Mesothelial cell of epicardium (in vitro differentiated cells): ENCODE results near the gene SNX3. TPM values are rescaled to one million over a fixed set of nuclear protein-coding genes. Genes with fewer than 3 reads are reported as not detected.
A peak's percentile ranks its signal among the peaks of the same experiment; 100 is the strongest.

Experiments
- DNase-seq, 2 experiments: peaks; one replicate each; pipeline ENCODE4 v3.0.0; 2021; ENCODE audit warnings: low spot score in 2 of 2; ENCODE audit not compliant: unreplicated experiment in 2 of 2
- H3K27ac Mint-ChIP-seq: 2 replicates; pipeline ENCODE4 v1.8.0; 2021; ENCODE audit warnings: mixed read lengths
- H3K27me3 Mint-ChIP-seq: 2 replicates; pipeline ENCODE4 v1.8.0; 2021; ENCODE audit warnings: low read depth, mixed read lengths
- H3K36me3 Mint-ChIP-seq: 2 replicates; pipeline ENCODE4 v1.8.0; 2021; ENCODE audit warnings: mixed read lengths
- H3K4me1 Mint-ChIP-seq: 2 replicates; pipeline ENCODE4 v1.8.0; 2021; ENCODE audit warnings: mixed read lengths
- H3K4me3 Mint-ChIP-seq: 2 replicates; pipeline ENCODE4 v1.8.0; 2021; ENCODE audit warnings: mild to moderate bottlenecking, moderate library complexity, mixed read lengths
- H3K9me3 Mint-ChIP-seq: 2 replicates; pipeline ENCODE4 v1.8.0; 2021; ENCODE audit warnings: mixed read lengths
- total RNA-seq: library from RNA; stranded (reverse); gene quantifications from 3 replicates; pipeline ENCODE4 v1.2.1, GENCODE V29; 2021
- TF ChIP-seq, protein P1 (sequence below): fragments of 200-600 bp; sonication (generic); IDR thresholded peaks from one replicate; pipeline ENCODE4 v1.5.0; 2021; ENCODE audit warnings: antibody characterized with exemption; ENCODE audit not compliant: unreplicated experiment

SNX3 gene
- total RNA-seq, 1 donor from 2014 or later: 74.3 TPM

- Mint-ChIP-seq H3K9me3 (no peaks in the 10 kb centered on the region), H3K4me1 (peaks cover 45% of the 10 kb centered on the region), H3K27ac (no peak within 1 kb of the TSS), H3K27me3 (peaks cover 99% of the 10 kb centered on the region), H3K4me3 (peak within 1 kb of the TSS; percentile 44), H3K36me3 (no peaks in the 10 kb centered on the region)
- TF ChIP-seq, protein P1, sequence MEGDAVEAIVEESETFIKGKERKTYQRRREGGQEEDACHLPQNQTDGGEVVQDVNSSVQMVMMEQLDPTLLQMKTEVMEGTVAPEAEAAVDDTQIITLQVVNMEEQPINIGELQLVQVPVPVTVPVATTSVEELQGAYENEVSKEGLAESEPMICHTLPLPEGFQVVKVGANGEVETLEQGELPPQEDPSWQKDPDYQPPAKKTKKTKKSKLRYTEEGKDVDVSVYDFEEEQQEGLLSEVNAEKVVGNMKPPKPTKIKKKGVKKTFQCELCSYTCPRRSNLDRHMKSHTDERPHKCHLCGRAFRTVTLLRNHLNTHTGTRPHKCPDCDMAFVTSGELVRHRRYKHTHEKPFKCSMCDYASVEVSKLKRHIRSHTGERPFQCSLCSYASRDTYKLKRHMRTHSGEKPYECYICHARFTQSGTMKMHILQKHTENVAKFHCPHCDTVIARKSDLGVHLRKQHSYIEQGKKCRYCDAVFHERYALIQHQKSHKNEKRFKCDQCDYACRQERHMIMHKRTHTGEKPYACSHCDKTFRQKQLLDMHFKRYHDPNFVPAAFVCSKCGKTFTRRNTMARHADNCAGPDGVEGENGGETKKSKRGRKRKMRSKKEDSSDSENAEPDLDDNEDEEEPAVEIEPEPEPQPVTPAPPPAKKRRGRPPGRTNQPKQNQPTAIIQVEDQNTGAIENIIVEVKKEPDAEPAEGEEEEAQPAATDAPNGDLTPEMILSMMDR: no peak
- DNase-seq: peak in 1 of 2 experiments; percentile 40
Measured at GRCh38 chr6:108165714-108166663, 94.9 kb downstream of the SNX3 start, which contains the start of gene NR2E1. Gene NR2E1, plus strand, starts transcription at chr6:108166022. Its CDS starts 744 bp downstream, at chr6:108166766.

GRCh38 chr6:108164815-108165706, 95.8 kb downstream of the SNX3 start:
- Mint-ChIP-seq H3K36me3 (no peaks in the 10 kb centered on the region), H3K4me3 (peak overlapping the region; percentile 44), H3K27me3 (peaks cover 99% of the 10 kb centered on the region), H3K4me1 (peaks cover 43% of the 10 kb centered on the region), H3K27ac (no peak overlapping the region), H3K9me3 (no peaks in the 10 kb centered on the region)
- DNase-seq: no peak
- TF ChIP-seq, protein P1: no peak

DNA sequence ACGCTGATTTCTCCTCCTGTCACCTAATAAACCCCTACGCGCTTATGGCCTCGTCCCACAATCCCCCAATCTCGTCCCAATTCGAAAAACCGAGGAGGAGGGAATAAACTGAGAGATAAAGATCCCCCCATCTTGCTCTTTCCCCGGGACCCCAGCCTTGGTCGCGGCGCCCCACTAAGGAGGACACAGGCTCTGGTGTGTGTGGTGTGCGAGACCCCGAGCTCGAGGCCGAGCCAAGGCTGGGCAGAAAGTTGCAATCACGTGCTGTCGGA, 96.4 kb downstream of the SNX3 start:
- Mint-ChIP-seq H3K4me1 (peaks cover 43% of the 10 kb centered on the region), H3K36me3 (no peaks in the 10 kb centered on the region), H3K27ac (no peak overlapping the region)

GRCh38 chr6:108163644-108164542, 96.9 kb downstream of the SNX3 start:
- TF ChIP-seq, protein P1: no peak
- H3K27me3 Mint-ChIP-seq: peaks cover 99% of the 10 kb centered on the region
- H3K4me3 Mint-ChIP-seq: no peak overlapping the region

More for the DNA sequence above, 96.4 kb downstream of the SNX3 start:
- TF ChIP-seq, protein P1: no peak
- Mint-ChIP-seq H3K27me3 (peaks cover 99% of the 10 kb centered on the region), H3K9me3 (no peaks in the 10 kb centered on the region), H3K4me3 (peak overlapping the region; percentile 6)
- no peak for DNase-seq

DNA sequence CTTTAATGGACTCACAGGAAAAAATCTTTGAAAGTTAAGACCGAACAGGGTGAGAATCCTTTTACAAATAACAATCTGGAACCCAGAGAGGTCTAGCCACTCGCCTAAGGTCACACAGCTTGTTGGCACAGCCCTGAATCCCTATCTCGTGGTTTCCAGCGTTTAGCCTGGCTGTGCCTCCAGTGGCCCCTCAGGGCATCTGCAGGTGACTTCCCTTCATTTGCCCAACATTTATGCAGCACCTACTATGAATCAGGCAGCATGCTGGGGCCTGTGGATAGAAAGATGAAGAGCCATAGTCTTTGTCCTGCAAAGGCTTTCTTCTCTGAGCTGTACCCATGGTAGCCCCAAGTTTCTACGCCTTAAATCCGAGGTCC, 97.6 kb downstream of the SNX3 start:
- Mint-ChIP-seq H3K27me3 (peaks cover 99% of the 10 kb centered on the region), H3K9me3 (no peaks in the 10 kb centered on the region), H3K27ac (no peak overlapping the region), H3K4me1 (peaks cover 40% of the 10 kb centered on the region), H3K4me3 (no peak overlapping the region), H3K36me3 (no peaks in the 10 kb centered on the region)
- TF ChIP-seq, protein P1: no peak
- no peak for DNase-seq

More at GRCh38 chr6:108163644-108164542, 96.9 kb downstream of the SNX3 start:
- no peak for DNase-seq
- no peaks in the 10 kb centered on the region for H3K9me3 Mint-ChIP-seq
- peaks cover 39% of the 10 kb centered on the region for H3K4me1 Mint-ChIP-seq
- H3K27ac Mint-ChIP-seq: no peak overlapping the region
- no peaks in the 10 kb centered on the region for H3K36me3 Mint-ChIP-seq
